RKO (cell line): ENCODE results near the gene AQP1.

Experiments
- DNase-seq: peaks from one replicate; pipeline ENCODE4 v3.0.0-alpha.2; 2016; ENCODE audit warnings: low spot score

AQP1 gene

GRCh38 chr7:30906515-30907240 lies 5.0 kb upstream of the AQP1 start:
- no peak for DNase-seq

GRCh38 chr7:30907527-30908267 lies 4.0 kb upstream of the AQP1 start:
- DNase-seq, result no peak

DNA sequence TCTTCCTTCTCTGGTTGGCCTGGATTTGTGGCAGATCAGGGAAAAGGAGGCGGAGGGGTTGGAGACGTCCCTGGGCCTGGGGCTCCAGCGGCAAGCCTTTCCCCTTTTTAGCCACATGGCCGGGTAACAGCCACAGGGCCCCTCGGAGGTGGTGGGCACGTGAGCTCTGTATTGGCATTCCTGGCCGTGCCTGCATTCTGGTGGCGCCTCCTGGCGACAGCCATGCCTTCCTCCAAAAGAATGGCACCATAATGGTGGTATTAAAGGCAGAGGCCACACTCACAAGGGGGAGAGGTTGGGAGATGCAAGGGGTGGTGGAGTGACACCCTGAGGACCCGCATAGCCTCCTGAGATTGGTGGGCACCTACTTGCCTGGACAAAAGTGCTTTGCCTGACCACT lies 3.0 kb upstream of the AQP1 start:
- no peak for DNase-seq

DNA sequence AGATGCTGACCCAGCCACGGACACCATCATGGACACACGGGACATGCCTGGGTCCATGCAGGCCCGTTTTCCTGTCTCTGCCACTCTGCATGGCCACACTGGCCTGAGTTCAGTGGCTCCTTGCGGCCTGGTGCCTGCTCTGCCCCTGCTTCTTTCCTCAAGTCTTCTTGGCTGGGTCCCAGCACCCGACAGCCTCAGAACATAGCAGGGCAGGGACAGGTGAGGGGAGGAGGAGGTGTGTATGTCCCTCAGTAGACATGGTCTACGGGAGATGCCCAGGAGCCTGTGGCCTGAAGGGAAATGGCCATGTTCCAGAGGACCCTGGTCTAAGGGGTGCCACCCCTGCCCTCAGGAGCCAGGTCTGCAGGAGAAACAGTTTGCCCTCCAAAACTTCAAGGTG lies 2.2 kb upstream of the AQP1 start:
- no peak for DNase-seq

GRCh38 chr7:30910411-30911073 lies 1.1 kb upstream of the AQP1 start:
- DNase-seq, result no peak

- DNase-seq, result no peak
Observed at GRCh38 chr7:30911133-30911532, 520 bp upstream of the AQP1 start.

DNA sequence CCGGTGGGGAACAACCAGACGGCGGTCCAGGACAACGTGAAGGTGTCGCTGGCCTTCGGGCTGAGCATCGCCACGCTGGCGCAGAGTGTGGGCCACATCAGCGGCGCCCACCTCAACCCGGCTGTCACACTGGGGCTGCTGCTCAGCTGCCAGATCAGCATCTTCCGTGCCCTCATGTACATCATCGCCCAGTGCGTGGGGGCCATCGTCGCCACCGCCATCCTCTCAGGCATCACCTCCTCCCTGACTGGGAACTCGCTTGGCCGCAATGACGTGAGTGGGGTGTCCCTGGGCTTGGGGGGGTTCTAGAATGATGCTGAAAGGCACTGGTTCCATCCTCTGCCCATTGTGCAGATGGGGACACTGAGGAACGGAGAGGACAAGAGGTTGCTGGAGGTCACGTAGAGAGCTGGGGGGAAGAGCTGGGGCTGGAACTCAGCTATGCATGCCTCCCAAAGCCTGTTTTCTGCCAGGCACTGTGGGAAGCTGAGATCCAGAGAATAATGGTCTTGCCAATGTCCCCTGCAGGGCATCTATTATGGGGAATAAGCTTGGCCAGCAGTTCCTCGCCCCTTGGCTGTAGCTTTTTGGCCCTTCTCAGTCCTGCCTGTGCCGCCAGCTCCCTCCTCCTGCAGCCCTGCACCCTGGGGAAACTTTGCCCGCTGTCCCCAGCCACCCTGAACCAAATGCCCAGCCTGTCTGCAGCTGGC lies 523 bp downstream of the AQP1 start:
- no peak for DNase-seq

- no peak for DNase-seq
Observed at GRCh38 chr7:30912731-30912985, 1.0 kb downstream of the AQP1 start.

- no peak for DNase-seq
Observed at GRCh38 chr7:30912986-30913811, 1.5 kb downstream of the AQP1 start.

DNA sequence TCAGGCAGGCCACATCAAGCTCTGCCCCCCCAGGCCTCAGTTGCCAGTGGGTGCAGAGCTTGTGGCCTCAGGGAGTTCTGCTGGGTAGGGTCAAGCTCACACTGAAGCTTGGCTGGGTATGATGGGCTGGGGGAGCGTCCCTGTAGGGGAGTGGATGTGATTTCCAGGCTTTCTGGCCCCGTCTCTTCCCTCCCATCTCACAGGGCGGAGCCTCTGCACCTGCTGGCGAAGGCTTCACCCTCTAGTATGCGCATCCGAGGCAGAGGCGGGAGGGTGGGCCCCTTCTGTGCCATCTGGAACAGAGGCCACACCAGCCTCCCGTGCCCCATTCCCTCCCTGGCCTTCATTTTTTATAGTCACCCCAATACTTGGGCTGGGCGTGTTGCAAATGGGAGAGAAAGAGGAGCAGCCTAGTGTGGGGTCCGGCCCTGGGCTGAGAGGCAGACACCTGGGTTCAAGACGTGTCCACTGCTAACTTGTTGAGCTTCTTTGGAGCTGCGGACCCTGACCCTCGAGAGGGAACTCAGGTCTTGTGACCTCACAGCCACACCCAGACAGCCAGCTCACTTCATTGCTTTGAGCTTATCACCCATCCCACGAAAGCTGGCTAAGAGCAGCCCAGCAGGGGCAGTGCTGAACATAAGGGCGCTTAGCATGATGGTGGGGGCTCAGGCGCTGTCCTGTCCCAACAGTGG lies 2.3 kb downstream of the AQP1 start:
- DNase-seq, result no peak

GRCh38 chr7:30914596-30914995 lies 2.9 kb downstream of the AQP1 start:
- peak; percentile 45 for DNase-seq

DNA sequence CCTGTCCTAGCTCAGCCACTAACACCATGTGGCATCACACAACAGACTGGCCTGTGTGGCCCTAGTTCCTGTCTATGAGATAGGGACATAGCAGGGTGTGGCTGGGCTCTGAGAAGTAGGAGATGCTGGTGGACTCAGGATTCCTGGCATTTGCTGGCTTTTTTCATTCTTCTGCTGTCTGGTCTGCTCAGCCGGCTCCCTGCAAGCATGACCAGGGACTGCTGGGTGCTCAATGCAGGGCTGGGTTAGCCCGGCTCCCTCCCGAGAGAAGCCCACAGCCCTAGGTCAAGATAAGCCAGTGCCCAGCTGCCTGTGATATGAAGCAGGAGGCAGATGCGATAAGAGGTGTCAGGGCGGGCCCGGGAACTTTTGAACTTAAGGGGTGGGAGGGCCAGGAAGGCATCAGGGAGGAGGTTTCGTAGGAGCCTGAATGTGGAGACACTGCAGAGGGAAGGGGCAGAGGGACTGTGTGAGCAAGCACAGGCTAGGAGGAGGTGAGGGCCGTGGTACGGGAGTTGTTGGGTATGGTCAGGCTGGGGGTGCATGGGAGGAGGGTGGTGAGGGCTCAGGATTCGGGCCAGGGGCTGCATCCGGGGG lies 3.5 kb downstream of the AQP1 start:
- DNase-seq, result no peak

DNA sequence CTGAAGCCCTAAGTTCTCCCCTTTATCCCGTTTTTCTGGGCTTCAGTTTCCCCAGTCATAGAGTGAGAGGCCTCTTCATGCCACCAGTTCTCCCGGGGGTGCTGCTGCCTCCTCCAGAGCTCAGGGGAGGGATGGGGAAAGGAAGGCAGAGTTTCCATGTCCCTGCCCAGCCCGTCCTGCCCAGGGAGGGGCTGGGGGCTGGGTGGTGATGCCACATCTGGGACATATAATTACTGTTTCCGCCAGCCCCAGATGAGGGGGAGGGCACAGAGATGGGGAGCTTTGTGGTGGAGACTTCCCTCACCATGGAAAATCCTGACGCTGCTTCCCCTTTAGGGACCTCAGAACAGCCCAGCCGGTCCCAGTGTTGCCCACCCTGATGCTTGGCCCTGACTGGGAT lies 4.1 kb downstream of the AQP1 start:
- DNase-seq, result no peak

GRCh38 chr7:30916255-30916654 lies 4.6 kb downstream of the AQP1 start:
- DNase-seq, result no peak

DNA sequence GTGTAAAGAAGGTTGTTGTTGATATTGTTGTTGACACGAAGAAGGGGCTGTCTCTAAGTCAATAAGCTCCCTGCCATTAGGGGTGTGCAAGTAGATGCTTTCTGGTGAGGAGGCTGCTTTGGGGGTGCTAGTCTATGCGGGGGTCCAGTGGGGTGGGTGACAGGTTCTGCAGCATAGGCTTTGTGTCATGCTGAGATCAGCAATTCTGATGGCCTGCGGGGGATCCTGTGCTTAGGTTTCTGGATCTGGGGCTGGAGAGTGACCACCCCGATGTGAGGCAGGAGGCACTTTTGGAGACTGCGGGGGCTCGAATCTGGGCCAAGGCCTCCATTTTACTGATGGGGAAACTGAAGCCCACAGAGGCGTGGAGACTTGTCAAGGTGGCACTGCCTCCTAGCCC lies 5.1 kb downstream of the AQP1 start:
- DNase-seq, result no peak

DNA sequence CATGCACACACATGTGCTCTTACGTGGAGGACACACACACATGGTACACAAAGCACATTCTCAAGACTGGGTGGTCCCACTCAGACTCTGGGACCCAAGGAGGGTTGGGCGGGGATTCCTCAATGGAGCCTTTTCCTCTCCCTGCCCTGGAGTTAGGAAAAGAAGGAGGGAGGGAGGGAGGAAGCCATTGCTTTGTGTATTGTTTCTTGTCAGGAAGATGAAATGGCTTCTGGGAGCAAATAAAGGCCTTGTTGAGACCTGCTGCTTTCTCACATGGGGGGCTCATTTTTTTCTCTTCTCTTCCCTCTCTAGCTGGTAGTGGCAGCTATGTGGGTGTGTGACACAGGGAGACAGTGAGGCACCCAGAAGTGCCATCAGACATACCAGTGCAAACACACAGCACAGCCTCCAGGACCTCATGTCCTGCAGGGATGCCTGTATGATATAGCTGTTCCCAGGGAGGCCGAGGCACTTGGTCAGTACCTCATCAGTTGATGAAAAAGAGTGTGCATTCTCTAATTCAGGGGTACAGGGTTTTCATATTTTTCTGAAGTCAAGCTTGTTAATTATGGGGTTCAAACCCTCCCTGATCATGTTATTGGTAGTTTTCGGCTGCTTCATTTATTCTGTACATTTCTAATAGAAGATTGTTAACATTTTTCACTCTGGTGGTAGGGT lies 5.7 kb downstream of the AQP1 start:
- no peak for DNase-seq

GRCh38 chr7:30918676-30919075 lies 7.0 kb downstream of the AQP1 start:
- DNase-seq, result no peak

- no peak for DNase-seq
Observed at GRCh38 chr7:30920021-30920583, 8.4 kb downstream of the AQP1 start.

DNA sequence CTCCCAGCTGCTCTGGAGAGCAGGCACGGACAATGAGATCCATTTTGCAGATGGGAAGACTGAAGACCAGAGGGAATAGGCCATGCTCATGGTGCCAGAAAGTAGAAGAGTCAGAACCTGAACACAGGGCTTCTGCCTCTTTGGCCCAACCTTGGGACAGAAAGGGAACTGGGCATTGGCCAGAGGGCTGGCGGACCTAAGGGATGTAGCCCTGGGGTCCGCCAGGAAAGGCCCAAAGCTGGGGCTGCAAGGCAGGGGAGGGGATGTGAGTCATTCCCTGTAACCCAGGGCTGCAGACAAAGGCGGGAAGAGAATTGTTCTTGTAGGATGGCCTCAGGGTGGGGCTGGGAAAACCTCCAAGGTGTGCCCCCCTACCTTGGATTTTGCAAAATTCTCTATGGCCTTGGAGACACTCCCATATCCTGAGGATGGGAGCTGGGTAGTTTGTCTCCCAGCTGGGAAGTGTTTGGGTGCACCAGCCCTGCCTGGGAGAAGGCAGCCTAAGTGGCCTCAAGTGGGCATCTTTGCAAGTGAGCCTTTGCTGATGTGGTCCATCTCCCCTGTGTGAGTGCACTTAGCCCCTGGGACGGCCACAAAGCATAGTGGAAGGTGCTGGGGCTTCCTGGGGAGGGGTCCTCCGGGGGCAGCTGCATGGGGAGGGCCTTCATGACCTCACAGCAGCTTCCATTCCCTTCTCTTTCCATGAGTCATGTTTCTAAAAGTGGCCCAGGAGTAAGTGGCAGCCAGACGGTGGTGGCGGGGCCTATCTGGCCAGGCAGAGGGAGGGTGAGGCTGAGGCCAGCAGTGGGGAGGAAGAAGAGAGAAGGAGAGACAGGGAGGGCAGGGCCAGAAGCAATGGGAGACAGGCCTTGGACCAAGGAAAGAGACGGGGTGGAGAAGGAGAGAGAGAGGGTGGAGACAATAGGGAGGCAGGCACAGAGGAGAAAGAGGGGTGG lies 9.2 kb downstream of the AQP1 start:
- DNase-seq, result no peak
